ENCODE data around the gene ZCCHC24.

The ZCCHC24 gene

DNA sequence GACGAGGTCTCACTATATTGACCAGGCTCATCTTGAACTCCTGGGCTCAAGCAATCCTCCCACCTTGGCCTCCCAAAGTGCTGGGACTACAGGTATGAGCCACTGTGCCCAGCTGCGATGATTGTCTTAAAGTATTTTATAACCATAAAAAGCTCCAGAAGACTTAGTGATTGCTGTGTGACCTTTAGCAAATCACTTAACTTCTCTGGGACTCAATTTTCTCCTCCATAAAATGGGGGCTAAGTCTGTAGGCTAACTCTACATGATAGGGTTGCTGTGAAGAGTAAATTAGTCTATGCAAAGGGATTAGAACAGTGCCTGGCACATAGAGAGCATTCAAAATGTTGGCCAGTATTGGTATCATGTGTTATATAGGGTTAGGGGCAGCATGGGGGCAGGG is 55.4 kb downstream of the ZCCHC24 start:
- DNase-seq (ENCODE audit: low read depth): no peak
- no peak overlapping the region for H3K4me3 ChIP-seq (ENCODE audit: low read depth, low read length)
- no peak for TF ChIP-seq CTCF (IDR thresholded peaks at IDR 0.05; ENCODE audit: low read depth, low read length, missing control alignments)

DNA sequence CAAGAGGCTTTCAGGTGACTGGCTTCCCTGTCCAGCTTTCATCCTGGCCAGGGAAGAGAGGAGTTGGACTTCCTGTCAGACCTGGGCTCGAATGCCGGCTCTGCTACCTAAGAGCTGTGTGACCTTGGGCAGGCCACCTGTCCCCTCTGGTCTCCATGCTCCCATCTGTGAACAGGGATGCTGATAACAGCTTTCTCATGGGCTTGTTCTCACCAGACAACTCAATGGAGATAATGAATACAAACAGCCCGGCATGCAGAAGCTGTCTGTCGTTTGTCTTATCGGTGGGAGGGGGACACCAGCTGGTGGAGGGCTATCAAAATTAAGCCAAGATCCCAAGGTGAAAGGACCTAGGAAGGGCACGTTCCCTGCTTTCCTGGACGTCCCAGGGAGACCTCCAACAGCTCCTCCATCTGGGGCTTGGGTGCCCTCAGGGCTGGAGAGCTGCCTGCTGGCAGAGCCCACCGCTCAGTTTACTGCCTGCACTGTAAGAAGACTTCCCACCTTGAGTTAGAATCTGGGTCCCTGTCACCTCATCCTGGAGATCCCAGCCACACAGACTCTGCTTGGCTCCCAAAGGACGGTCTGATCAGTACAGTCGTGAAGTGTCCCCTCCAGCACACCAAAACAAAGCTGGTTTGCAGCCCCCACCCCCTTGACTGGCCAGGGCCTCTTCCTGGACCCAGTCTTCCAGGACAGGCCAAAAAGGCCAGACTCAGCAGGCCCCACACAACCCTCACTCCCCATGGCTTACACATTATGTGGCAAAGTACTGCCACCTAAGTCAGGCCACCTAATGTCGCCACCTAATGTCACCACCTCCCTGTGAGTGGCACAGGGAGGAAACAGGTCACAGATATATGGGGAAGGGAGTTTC is 57.2 kb downstream of the ZCCHC24 start:
- DNase-seq (ENCODE audit: low read depth): no peak
- H3K4me3 ChIP-seq (ENCODE audit: low read depth, low read length): no peak overlapping the region
- no peak for TF ChIP-seq CTCF (IDR thresholded peaks at IDR 0.05; ENCODE audit: low read depth, low read length, missing control alignments)

GRCh38 chr10:79387466-79387973 is 57.9 kb downstream of the ZCCHC24 start:
- H3K4me3 ChIP-seq (ENCODE audit: low read depth, low read length): no peak overlapping the region
- TF ChIP-seq CTCF (IDR thresholded peaks at IDR 0.05; ENCODE audit: low read depth, low read length, missing control alignments): no peak
- no peak for DNase-seq (ENCODE audit: low read depth)

DNA sequence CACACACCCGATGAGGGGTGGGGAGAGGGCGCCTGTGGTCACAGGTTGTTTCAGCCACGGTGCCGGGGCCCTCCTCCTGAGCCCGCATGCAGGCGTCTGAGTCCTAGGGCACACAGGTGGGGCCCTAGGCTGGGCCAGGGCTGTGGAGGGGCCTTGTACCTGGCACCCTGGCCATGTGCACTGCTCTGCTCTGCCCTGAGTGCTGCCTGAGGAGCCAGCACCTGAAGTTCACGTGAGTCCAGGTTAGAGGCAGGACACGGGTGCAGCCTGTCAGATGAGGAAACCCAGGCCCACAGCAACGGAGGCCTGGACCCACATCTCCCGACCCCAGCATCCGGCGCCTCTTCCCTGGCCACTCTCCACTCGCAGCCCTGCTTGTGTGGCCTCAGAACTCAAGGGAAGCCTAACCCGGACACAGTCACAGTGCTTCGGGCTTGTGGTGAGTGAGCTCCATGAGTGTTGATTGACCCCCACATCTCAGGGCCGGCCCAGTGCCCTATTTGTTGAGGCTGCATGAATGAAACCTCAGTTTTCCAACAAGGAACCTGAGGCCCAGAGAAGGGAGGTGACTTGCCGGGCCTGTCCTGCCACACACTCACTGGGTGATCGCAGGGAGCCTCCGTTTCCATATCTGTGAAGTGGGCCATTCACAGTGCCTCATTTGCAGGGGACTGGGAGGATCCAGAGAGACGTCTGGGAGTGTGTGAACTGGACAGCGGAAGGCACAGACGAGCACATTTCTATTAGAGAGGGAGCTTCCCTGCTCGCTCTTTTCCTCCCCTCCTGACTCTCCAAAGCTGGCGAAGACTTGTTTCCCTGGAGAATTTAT is 58.6 kb downstream of the ZCCHC24 start:
- no peak for TF ChIP-seq CTCF (IDR thresholded peaks at IDR 0.05; ENCODE audit: low read depth, low read length, missing control alignments)
- DNase-seq (ENCODE audit: low read depth): no peak
- H3K4me3 ChIP-seq (ENCODE audit: low read depth, low read length): no peak overlapping the region

GRCh38 chr10:79385804-79386531 is 59.5 kb downstream of the ZCCHC24 start:
- no peak overlapping the region for H3K4me3 ChIP-seq (ENCODE audit: low read depth, low read length)
- DNase-seq (ENCODE audit: low read depth): no peak
- no peak for TF ChIP-seq CTCF (IDR thresholded peaks at IDR 0.05; ENCODE audit: low read depth, low read length, missing control alignments)

- DNase-seq (ENCODE audit: low read depth): no peak
Measured at GRCh38 chr10:79385392-79385795, 60.0 kb downstream of the ZCCHC24 start.

More at GRCh38 chr10:79385392-79385795, 60.0 kb downstream of the ZCCHC24 start:
- no peak for TF ChIP-seq CTCF (IDR thresholded peaks at IDR 0.05; ENCODE audit: low read depth, low read length, missing control alignments)
- H3K4me3 ChIP-seq (ENCODE audit: low read depth, low read length): no peak overlapping the region
